ENCODE data around the gene CHRM5.

The CHRM5 gene

DNA sequence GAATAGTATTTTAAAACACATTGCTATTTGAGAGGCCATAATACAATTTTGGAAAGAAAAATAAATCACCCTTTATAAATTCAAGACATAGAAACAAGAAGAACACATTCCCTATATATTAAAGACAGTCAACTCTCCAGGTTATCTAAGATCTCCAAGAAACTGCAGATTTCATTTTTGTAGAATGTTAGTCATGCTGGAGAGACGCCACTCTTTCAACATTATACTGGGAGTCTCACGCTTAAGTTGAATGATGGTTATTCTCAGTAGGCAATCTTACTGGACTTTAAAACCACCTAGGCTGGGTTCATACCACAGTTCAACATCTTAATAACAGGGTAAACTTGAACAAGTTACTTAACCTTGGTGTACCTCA lies 3.6 kb upstream of the CHRM5 start:
- no peak for DNase-seq (ENCODE audit: low read depth)
- H3K4me3 ChIP-seq (ENCODE audit: low read length), result no peak overlapping the region
- TF ChIP-seq, protein P1, sequence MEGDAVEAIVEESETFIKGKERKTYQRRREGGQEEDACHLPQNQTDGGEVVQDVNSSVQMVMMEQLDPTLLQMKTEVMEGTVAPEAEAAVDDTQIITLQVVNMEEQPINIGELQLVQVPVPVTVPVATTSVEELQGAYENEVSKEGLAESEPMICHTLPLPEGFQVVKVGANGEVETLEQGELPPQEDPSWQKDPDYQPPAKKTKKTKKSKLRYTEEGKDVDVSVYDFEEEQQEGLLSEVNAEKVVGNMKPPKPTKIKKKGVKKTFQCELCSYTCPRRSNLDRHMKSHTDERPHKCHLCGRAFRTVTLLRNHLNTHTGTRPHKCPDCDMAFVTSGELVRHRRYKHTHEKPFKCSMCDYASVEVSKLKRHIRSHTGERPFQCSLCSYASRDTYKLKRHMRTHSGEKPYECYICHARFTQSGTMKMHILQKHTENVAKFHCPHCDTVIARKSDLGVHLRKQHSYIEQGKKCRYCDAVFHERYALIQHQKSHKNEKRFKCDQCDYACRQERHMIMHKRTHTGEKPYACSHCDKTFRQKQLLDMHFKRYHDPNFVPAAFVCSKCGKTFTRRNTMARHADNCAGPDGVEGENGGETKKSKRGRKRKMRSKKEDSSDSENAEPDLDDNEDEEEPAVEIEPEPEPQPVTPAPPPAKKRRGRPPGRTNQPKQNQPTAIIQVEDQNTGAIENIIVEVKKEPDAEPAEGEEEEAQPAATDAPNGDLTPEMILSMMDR (IDR thresholded peaks at IDR 0.05; ENCODE audit: insufficient read depth, low read depth, low read length, missing control alignments), result no peak

DNA sequence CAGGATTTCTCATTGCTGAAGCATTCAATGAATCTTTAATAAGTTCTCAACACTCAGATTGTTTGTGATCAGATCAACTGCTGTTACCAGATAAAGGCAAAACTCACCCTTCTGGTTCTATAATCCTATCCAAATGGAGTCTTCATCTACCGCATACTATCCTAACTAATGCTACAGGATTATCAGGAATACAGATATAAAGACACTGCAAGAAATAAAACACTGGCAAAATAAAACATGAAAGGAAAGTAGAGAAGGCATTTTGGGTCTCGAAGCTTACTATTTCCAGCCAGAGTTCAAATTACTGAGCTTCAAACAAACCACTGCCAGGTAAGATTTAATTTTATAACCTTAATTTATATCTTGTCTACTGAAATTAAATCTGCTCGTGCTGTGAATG lies 524 bp downstream of the CHRM5 start:
- H3K4me3 ChIP-seq (ENCODE audit: low read length), result no peak overlapping the region
- no peak for DNase-seq (ENCODE audit: low read depth)
- TF ChIP-seq, protein P1 (IDR thresholded peaks at IDR 0.05; ENCODE audit: insufficient read depth, low read depth, low read length, missing control alignments), result no peak

DNA sequence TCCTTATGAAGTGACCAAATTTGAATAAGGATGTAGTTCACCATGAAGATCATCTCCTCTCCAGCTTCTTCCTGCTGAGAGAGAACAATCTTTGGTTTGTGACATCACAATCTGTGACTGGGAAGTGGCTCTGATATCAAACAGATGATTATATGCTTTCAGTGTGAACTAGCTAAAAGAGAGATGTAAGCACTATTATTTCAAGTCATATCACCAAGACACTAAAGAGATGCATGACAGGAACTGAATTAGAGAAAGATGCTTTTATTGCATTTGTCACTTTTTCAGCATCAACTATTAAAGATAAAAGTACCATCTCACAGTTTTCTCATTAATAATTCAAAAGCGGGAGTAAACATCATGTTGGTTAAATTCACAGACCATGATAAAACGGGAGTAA lies 3.5 kb downstream of the CHRM5 start:
- TF ChIP-seq, protein P1 (IDR thresholded peaks at IDR 0.05; ENCODE audit: insufficient read depth, low read depth, low read length, missing control alignments), result no peak
- no peak for DNase-seq (ENCODE audit: low read depth)
- H3K4me3 ChIP-seq (ENCODE audit: low read length), result no peak overlapping the region

DNA sequence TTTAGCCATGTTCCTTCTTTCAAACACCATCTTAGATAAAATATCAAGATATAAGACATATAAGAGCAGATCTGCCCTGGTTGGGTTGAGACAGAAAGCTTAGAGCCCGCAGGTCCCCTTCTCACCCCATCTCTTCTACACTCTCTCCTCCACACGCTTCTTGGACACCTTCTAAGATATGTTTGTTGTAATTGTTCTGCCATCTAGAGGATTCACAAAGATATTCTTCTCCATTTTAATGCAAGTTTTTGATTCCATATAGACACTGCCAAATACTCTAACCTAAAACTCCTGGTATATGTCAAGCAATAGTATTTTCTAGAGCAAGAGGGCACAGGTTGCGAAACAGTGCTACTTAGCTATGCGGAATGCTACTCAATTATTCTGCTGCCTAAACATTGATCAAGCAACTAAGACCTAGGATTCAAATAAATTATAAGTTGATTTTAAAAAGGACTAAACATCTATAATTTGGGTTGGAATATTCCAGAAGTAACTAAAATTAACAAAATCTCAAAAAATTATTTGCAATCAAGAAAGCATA lies 6.8 kb downstream of the CHRM5 start:
- H3K4me3 ChIP-seq (ENCODE audit: low read length), result no peak overlapping the region
- TF ChIP-seq, protein P1 (IDR thresholded peaks at IDR 0.05; ENCODE audit: insufficient read depth, low read depth, low read length, missing control alignments), result no peak
- peak; percentile 7 for DNase-seq (ENCODE audit: low read depth)

DNA sequence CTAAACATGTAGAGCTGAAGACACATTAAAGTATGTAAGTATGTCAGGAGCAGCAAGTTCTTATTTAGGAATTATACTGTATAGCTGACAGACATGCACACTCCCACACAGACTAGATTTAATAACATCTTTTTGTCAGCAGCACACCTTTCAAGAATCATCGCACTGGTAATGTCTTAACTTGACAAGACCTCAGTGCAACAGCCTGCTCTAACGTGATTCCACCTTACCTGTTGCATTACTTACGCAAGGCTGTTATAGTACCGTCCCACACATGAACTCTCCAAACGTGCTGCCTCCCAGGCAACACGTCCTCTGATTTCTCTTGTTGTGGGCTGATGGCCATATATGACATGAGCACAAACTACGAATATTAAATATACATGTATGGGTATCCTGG lies 11.9 kb downstream of the CHRM5 start:
- H3K4me3 ChIP-seq (ENCODE audit: low read length), result no peak overlapping the region
- TF ChIP-seq, protein P1 (IDR thresholded peaks at IDR 0.05; ENCODE audit: insufficient read depth, low read depth, low read length, missing control alignments), result no peak
- DNase-seq (ENCODE audit: low read depth), result peak; percentile 33

DNA sequence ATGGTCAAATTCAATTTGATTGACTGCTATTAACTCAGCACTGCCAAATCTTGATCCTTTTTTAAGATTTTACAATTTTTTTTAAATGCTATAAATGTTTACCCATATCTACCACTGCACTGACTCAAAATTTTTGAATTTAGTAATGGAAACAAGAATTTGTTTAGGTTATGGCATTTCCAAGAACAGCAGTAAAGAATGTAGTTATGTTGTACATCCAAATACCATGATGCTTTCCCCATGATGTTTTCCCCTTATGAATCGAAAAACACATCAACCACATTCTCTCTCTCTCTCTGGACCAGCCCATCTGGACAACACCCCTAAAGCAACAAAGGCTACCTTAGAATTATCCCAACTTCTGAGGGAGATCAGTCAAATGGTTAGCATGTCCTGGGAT lies 14.2 kb downstream of the CHRM5 start:
- TF ChIP-seq, protein P1 (IDR thresholded peaks at IDR 0.05; ENCODE audit: insufficient read depth, low read depth, low read length, missing control alignments), result no peak
- H3K4me3 ChIP-seq (ENCODE audit: low read length), result no peak overlapping the region
- no peak for DNase-seq (ENCODE audit: low read depth)

DNA sequence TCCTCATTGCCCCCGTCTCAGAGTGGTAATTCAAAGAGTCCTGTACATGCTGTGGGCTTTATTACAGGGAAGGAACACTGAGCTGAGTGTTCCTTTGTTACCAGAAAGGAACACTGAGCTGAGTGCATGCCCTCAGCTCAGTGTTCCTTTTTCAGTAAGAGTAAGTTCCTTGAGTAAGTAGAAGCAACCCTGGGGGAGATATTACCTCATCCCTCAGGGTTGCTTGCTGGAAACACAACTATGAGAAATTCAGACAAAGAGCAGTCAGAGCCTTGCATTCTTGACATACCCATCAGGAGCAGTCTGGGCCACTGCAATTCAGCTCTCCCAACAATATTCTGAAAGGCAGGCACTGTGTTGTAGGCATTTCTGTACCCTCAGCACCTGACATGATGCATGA lies 17.0 kb downstream of the CHRM5 start:
- H3K4me3 ChIP-seq (ENCODE audit: low read length), result no peak overlapping the region
- peak; percentile 67 for DNase-seq (ENCODE audit: low read depth)
- TF ChIP-seq, protein P1 (IDR thresholded peaks at IDR 0.05; ENCODE audit: insufficient read depth, low read depth, low read length, missing control alignments), result no peak
